GM23248 (cell line): Measurements from ENCODE around the gene ECT2L. TPM values are rescaled to one million over a fixed set of nuclear protein-coding genes. Genes with fewer than 3 reads are reported as not detected.
A peak's percentile ranks its signal among the peaks of the same experiment; 100 is the strongest.

Source experiments
- DNase-seq: peaks from one replicate; pipeline ENCODE4 v3.0.0-alpha.2; 2015
- H2AFZ ChIP-seq: fragments of 200-600 bp; sonication (generic); 2 replicates; pipeline ENCODE4 v1.6.1; 2016; ENCODE audit warnings: antibody characterized with exemption
- H3F3A ChIP-seq: fragments of 200-600 bp; sonication (generic); 2 replicates; pipeline ENCODE4 v1.6.1; 2016; ENCODE audit warnings: mild to moderate bottlenecking, antibody characterized with exemption, mixed run types; ENCODE audit not compliant: insufficient read depth
- H3K27ac ChIP-seq: fragments of 200-600 bp; sonication (generic); 2 replicates; pipeline ENCODE4 v1.5.1; 2016; ENCODE audit warnings: mild to moderate bottlenecking
- H3K27me3 ChIP-seq: fragments of 200-600 bp; sonication (generic); replicated peaks from 2 replicates; pipeline ENCODE4 v1.6.1; 2016; ENCODE audit warnings: mild to moderate bottlenecking; ENCODE audit not compliant: insufficient read depth
- H3K36me3 ChIP-seq: fragments of 200-600 bp; sonication (generic); 2 replicates; pipeline ENCODE4 v1.6.1; 2016; ENCODE audit warnings: low read depth, mild to moderate bottlenecking
- H3K4me1 ChIP-seq: fragments of 200-600 bp; sonication (generic); 2 replicates; pipeline ENCODE4 v1.6.1; 2016; ENCODE audit warnings: mild to moderate bottlenecking; ENCODE audit not compliant: insufficient read depth
- H3K4me2 ChIP-seq: fragments of 200-600 bp; sonication (generic); one replicate; pipeline ENCODE4 v1.6.1; 2016; ENCODE audit warnings: mild to moderate bottlenecking; ENCODE audit not compliant: unreplicated experiment
- H3K4me3 ChIP-seq: fragments of 200-600 bp; sonication (generic); 2 replicates; pipeline ENCODE4 v1.5.1; 2016; ENCODE audit warnings: mild to moderate bottlenecking
- H3K79me2 ChIP-seq: fragments of 200-600 bp; sonication (generic); 2 replicates; pipeline ENCODE4 v1.6.1; 2016; ENCODE audit warnings: mild to moderate bottlenecking; ENCODE audit not compliant: insufficient read depth
- H3K9ac ChIP-seq: fragments of 200-600 bp; sonication (generic); 2 replicates; pipeline ENCODE4 v1.6.1; 2016; ENCODE audit warnings: mild to moderate bottlenecking
- H3K9me2 ChIP-seq: fragments of 200-600 bp; sonication (generic); 2 replicates; pipeline ENCODE4 v1.6.1; 2016; ENCODE audit warnings: mixed run types, mild to moderate bottlenecking, moderate library complexity; ENCODE audit not compliant: insufficient read depth
- H3K9me3 ChIP-seq: fragments of 200-600 bp; sonication (generic); one replicate; pipeline ENCODE4 v1.6.1; 2017; ENCODE audit warnings: low read depth
- H4K20me1 ChIP-seq: fragments of 200-600 bp; sonication (generic); 2 replicates; pipeline ENCODE4 v1.6.0; 2016; ENCODE audit not compliant: insufficient read depth
- EZH2 ChIP-seq: fragments of 200-600 bp; sonication (generic); IDR thresholded peaks from 2 replicates; pipeline ENCODE4 v1.6.1; 2018; ENCODE audit warnings: antibody characterized with exemption, mild to moderate bottlenecking; ENCODE audit not compliant: insufficient read depth, poor library complexity, severe bottlenecking
- EZH2phosphoT487 ChIP-seq: fragments of 200-600 bp; sonication (generic); IDR thresholded peaks from 2 replicates; pipeline ENCODE4 v1.6.1; 2018; ENCODE audit warnings: antibody characterized with exemption, moderate library complexity, mild to moderate bottlenecking, low read depth; ENCODE audit not compliant: insufficient read depth
- WGBS, 2 experiments: methylation state at CpG; one replicate each; pipeline ENCODE4 v1.1.6; 2015 to 2017; ENCODE audit warnings: low lambda C conversion rate in 2 of 2, low coverage in 1 of 2; ENCODE audit errors: missing lambda C conversion rate in 2 of 2; 5-methylcytosine and 5-hydroxymethylcytosine counted together
- in situ Hi-C: fragments of 300-500 bp; cut with MboI; formaldehyde crosslinking; loops from 2 replicates; pipeline ENCODE4 v1.15.0; 2020
- polyA plus RNA-seq: library from polyadenylated mRNA; unstranded; fragments of >200 nt; fragmentation: Nextera tagmentation; extraction: Ambion mirVana; gene quantifications from 2 replicates; pipeline ENCODE4 v1.2.1, GENCODE V29; 2016
- total RNA-seq: library from RNA; depleted of rRNA; stranded (reverse); fragments of >200 nt; shearing (Covaris generic); gene quantifications from 2 replicates; pipeline ENCODE4 v1.2.3, GENCODE V29; 2014

ECT2L gene
- total and polyA plus RNA-seq, 2 experiments from 2014 or later, result not detected

- H3K4me1 ChIP-seq, result peaks cover 16% of the 10 kb centered on the region; the same call in 1 of the 2 replicates
- WGBS, 2 experiments, result 1 to 4% methylated on average over 3 of the region's 3 CpGs
- H3K9ac ChIP-seq, result peak overlapping the region; percentile 89
- no peaks in the 10 kb centered on the region for H3K27me3 ChIP-seq
- no peaks in the 10 kb centered on the region for H3F3A ChIP-seq
- DNase-seq, result peak; percentile 55
- H3K4me2 ChIP-seq, result peak overlapping the region; percentile 99
- in situ Hi-C loops, result loop anchor here (25.0 kb wide), 1 partner anchor 337 kb away; no protein-coding TSS in a partner anchor
- peak overlapping the region; percentile 87 for H3K4me3 ChIP-seq
- H3K36me3 ChIP-seq, result peaks cover 13% of the 10 kb centered on the region
- no peaks in the 10 kb centered on the region for H4K20me1 ChIP-seq
- no peak for TF ChIP-seq EZH2phosphoT487
- no peak for TF ChIP-seq EZH2
- H3K9me3 ChIP-seq, result no peaks in the 10 kb centered on the region
- peak overlapping the region; percentile 99 for H2AFZ ChIP-seq
- peak overlapping the region; percentile 78 for H3K27ac ChIP-seq
- H3K79me2 ChIP-seq, result peaks cover 22% of the 10 kb centered on the region
- no peaks in the 10 kb centered on the region for H3K9me2 ChIP-seq
Observed at GRCh38 chr6:138774370-138774769, 21.5 kb upstream of the ECT2L start.

- peaks cover 16% of the 10 kb centered on the region; the same call in 1 of the 2 replicates for H3K4me1 ChIP-seq
- no peaks in the 10 kb centered on the region for H3K9me2 ChIP-seq
- in situ Hi-C loops, result no loop called here
- H3K4me2 ChIP-seq, result no peak overlapping the region
- no peak overlapping the region for H3K27ac ChIP-seq
- no peaks in the 10 kb centered on the region for H3K9me3 ChIP-seq
- no peak for TF ChIP-seq EZH2phosphoT487
- no peak for TF ChIP-seq EZH2
- H3K4me3 ChIP-seq, result no peak overlapping the region
- no peak for DNase-seq
- H3K27me3 ChIP-seq, result no peaks in the 10 kb centered on the region
- no peak overlapping the region for H3K9ac ChIP-seq
- H3K79me2 ChIP-seq, result peaks cover 22% of the 10 kb centered on the region
- H3F3A ChIP-seq, result no peaks in the 10 kb centered on the region
- H3K36me3 ChIP-seq, result peaks cover 19% of the 10 kb centered on the region
- no peaks in the 10 kb centered on the region for H4K20me1 ChIP-seq
- 79 to 95% methylated on average over 1 of the region's 1 CpG for WGBS, 2 experiments
- H2AFZ ChIP-seq, result no peak overlapping the region
Observed at GRCh38 chr6:138776659-138777058, 19.2 kb upstream of the ECT2L start.

- TF ChIP-seq EZH2 (no peak), EZH2phosphoT487 (no peak)
- no peak overlapping the region for H3K4me3 ChIP-seq
- no peaks in the 10 kb centered on the region for H3K9me2 ChIP-seq
- no peak overlapping the region for H3K9ac ChIP-seq
- no peak overlapping the region for H3K4me2 ChIP-seq
- H3K4me1 ChIP-seq, result peaks cover 8% of the 10 kb centered on the region; the same call in 1 of the 2 replicates
- no peak overlapping the region for H3K27ac ChIP-seq
- H3K36me3 ChIP-seq, result peaks cover 26% of the 10 kb centered on the region
- no peak for DNase-seq
- H3F3A ChIP-seq, result no peaks in the 10 kb centered on the region
- no peaks in the 10 kb centered on the region for H3K27me3 ChIP-seq
- in situ Hi-C loops, result no loop called here
- no peaks in the 10 kb centered on the region for H3K9me3 ChIP-seq
- WGBS, 2 experiments, result 95 to 97% methylated on average over 6 of the region's 6 CpGs
- no peak overlapping the region for H2AFZ ChIP-seq
- H3K79me2 ChIP-seq, result peaks cover 22% of the 10 kb centered on the region
- H4K20me1 ChIP-seq, result no peaks in the 10 kb centered on the region
Observed at GRCh38 chr6:138778331-138778730, 17.6 kb upstream of the ECT2L start.

GRCh38 chr6:138782243-138782642 lies 13.6 kb upstream of the ECT2L start:
- DNase-seq, result no peak
- Histone ChIP-seq H3K9me2 (no peaks in the 10 kb centered on the region), H3K79me2 (no peaks in the 10 kb centered on the region), H3K9me3 (no peaks in the 10 kb centered on the region), H3K4me1 (no peaks in the 10 kb centered on the region), H3K4me2 (no peak overlapping the region), H3K27ac (no peak overlapping the region), H3K27me3 (no peaks in the 10 kb centered on the region), H3K9ac (no peak overlapping the region), H4K20me1 (no peaks in the 10 kb centered on the region), H2AFZ (no peak overlapping the region), H3K4me3 (no peak overlapping the region), H3K36me3 (peaks cover 28% of the 10 kb centered on the region), H3F3A (no peaks in the 10 kb centered on the region)
- 83 to 84% methylated on average over 4 of the region's 4 CpGs for WGBS, 2 experiments
- in situ Hi-C loops, result no loop called here
- TF ChIP-seq EZH2 (no peak), EZH2phosphoT487 (no peak)

- WGBS, 2 experiments, result 60 to 64% methylated on average over 4 of the region's 4 CpGs
- Histone ChIP-seq H3K36me3 (peaks cover 25% of the 10 kb centered on the region), H3K27me3 (no peaks in the 10 kb centered on the region), H3K27ac (no peak overlapping the region), H3F3A (no peaks in the 10 kb centered on the region), H3K9me3 (no peaks in the 10 kb centered on the region), H3K9me2 (no peaks in the 10 kb centered on the region), H3K79me2 (no peaks in the 10 kb centered on the region), H3K4me3 (no peak overlapping the region), H3K4me1 (no peaks in the 10 kb centered on the region), H3K4me2 (no peak overlapping the region), H2AFZ (no peak overlapping the region), H3K9ac (no peak overlapping the region), H4K20me1 (no peaks in the 10 kb centered on the region)
- TF ChIP-seq EZH2 (no peak), EZH2phosphoT487 (no peak)
- in situ Hi-C loops, result no loop called here
- no peak for DNase-seq
Observed at GRCh38 chr6:138785079-138785478, 10.8 kb upstream of the ECT2L start.
